ENCODE measurements around the gene METAP2.

DNA sequence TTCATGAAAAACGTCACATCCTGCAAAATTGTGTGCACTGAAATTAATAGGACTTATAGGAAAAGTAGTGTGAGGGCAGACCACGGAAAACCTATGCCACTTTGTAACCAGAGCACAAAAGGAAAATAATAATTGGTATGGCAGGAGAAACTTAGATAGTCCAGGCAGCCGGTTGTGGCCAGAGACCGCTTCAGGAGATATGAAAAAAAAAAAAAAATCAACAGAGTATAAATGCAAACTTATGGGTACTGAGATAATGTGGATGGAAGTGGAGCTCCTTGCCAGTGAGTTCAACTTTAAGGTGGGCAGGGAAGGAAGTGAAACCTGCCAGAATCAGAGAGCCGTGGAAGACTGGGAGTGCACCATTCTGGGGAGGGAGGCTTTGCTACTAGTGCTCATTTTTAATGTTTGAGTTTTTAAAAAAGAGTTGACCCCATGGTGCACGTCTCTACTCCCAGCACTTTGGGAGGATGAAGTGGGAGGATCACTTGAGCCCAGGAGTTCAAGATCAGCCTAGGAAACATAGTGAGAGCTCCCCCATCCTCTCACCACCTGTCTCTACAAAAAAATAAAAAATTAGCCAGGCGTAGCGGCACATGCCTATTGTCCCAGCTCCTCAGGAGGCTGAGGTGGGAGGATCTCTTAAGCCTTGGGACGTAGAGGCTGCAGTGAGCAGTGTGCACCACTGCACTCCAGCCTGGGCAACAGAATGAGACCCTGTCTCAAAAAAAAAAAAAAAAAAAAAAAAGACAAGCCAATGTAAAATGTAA lies 34.3 kb upstream of the METAP2 start:
- TF ChIP-seq RORB (CRISPR knock-in tag; IDR thresholded peaks at IDR 0.05) (no peak), CTCF (IDR thresholded peaks at IDR 0.05) (no peak), ATF2 (CRISPR knock-in tag; IDR thresholded peaks at IDR 0.05; ENCODE audit: borderline replicate concordance, low read depth) (no peak), FOXJ3 (CRISPR knock-in tag; IDR thresholded peaks at IDR 0.05; ENCODE audit: borderline replicate concordance) (no peak), SP1 (CRISPR knock-in tag; conservative IDR thresholded peaks at IDR 0.05) (no peak), CREB1 (CRISPR knock-in tag; IDR thresholded peaks at IDR 0.05) (no peak), JUN (CRISPR knock-in tag; IDR thresholded peaks at IDR 0.05) (no peak), JAZF1 (CRISPR knock-in tag; IDR thresholded peaks at IDR 0.05) (no peak), ZNF416 (CRISPR knock-in tag; IDR thresholded peaks at IDR 0.05) (no peak), FOXP4 (CRISPR knock-in tag; IDR thresholded peaks at IDR 0.05) (no peak), ZNF138 (CRISPR knock-in tag; conservative IDR thresholded peaks at IDR 0.05) (no peak)
- TF ChIP-seq, protein P1, sequence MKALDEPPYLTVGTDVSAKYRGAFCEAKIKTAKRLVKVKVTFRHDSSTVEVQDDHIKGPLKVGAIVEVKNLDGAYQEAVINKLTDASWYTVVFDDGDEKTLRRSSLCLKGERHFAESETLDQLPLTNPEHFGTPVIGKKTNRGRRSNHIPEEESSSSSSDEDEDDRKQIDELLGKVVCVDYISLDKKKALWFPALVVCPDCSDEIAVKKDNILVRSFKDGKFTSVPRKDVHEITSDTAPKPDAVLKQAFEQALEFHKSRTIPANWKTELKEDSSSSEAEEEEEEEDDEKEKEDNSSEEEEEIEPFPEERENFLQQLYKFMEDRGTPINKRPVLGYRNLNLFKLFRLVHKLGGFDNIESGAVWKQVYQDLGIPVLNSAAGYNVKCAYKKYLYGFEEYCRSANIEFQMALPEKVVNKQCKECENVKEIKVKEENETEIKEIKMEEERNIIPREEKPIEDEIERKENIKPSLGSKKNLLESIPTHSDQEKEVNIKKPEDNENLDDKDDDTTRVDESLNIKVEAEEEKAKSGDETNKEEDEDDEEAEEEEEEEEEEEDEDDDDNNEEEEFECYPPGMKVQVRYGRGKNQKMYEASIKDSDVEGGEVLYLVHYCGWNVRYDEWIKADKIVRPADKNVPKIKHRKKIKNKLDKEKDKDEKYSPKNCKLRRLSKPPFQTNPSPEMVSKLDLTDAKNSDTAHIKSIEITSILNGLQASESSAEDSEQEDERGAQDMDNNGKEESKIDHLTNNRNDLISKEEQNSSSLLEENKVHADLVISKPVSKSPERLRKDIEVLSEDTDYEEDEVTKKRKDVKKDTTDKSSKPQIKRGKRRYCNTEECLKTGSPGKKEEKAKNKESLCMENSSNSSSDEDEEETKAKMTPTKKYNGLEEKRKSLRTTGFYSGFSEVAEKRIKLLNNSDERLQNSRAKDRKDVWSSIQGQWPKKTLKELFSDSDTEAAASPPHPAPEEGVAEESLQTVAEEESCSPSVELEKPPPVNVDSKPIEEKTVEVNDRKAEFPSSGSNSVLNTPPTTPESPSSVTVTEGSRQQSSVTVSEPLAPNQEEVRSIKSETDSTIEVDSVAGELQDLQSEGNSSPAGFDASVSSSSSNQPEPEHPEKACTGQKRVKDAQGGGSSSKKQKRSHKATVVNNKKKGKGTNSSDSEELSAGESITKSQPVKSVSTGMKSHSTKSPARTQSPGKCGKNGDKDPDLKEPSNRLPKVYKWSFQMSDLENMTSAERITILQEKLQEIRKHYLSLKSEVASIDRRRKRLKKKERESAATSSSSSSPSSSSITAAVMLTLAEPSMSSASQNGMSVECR (CRISPR knock-in tag; IDR thresholded peaks at IDR 0.05; ENCODE audit: borderline replicate concordance): no peak

All from WTC11 (cell line).